T-helper 22 cell (primary cell): ENCODE measurements around the gene GLS.
A peak's percentile ranks its signal among the peaks of the same experiment; 100 is the strongest.

Experiments
- DNase-seq: peaks from one replicate; pipeline ENCODE4 v3.0.0-alpha.2; 2020; ENCODE audit warnings: low read depth

Gene GLS

DNA sequence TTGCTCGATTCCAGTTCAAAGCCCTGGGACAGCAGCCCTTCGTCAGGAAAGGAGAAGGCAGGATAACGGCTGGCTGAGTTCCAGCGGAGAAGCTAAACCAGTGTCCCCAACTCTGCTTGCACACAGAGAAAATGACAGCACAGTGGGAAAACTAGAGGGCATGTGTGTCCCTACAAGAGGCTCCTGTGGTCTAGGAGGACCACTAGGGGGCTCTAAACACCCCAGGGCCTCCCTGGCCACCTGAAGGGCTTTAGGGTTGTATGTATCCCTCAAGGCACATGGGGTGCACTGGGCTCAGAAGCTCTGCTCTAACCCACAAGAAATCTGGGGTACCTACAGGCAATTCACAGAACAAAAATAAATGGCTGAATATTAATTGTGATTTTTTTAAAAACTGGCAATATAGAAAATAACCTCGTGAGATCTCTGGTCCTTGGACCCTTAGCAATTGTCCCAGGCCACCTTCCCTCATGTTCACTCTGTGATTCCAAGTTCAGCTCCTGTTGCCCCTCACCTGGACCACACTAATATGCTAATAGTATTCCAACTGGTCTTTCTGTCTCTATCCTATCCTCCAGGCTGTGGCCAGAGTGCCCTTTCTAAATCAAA, 115.8 kb downstream of the GLS start:
- no peak for DNase-seq

DNA sequence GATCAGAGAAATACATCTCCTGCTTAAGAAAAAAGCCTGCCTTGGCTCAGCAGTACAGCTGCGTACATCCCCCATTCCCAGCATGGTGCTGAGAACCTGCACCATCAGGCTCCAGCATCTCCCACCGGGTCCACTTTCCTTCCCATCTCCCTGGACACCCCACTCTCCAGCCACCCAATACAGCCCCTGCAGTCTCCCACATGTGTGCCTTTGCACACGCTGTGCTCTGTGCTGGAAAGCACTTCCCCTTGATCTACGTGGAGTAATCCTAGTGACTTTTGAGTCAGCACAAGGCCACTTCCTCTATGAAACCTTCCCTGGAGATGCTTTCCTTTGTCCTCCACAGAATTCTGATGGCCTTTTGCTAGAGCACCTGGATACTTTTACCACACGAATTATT, 116.3 kb downstream of the GLS start:
- DNase-seq: no peak

DNA sequence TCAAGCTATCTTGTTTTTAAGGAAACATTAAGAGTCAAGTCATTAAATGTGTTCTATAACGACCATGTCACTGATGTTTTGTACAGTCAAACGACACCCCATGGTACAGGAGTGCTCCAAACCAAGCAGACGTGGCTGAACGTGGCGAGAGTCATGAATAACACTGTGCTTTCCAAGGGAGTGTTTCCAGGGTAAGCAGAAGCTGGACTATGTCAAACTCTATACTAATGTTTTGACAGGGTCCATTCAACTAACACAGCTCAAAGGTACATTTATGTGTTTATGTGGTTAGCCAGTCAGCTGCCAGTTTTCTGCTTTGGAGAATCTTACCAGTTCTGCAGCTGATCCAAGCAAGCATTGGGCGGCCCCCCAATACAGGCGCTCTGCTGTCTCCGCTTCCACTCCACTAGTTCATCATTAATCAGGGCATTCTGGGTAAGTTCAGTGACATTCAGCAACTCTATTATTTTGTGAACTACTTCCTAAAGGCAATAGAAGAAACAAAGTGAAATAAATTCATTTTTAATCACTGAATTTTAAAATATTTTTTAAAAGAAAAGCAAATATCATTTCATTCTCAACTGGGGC, 117.0 kb downstream of the GLS start:
- DNase-seq: no peak

DNA sequence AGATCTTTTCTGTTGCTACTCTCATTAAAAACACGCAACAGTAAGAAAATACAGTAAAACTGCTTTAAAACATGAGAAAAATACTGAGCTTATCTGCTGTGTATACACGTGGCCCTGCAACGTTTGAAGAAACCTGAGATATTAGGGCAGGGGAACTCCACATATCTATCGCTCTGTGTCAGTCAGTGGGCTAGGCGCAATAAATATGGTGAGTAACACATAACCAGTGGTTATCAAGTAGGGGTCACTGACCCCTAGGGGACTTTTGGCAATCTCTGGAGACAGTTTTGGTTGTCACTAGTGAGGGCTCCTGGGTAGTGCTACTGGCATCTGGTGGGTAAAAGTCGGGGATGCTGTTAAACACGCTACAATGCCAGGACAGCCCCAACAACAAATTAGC, 118.4 kb downstream of the GLS start:
- no peak for DNase-seq

DNA sequence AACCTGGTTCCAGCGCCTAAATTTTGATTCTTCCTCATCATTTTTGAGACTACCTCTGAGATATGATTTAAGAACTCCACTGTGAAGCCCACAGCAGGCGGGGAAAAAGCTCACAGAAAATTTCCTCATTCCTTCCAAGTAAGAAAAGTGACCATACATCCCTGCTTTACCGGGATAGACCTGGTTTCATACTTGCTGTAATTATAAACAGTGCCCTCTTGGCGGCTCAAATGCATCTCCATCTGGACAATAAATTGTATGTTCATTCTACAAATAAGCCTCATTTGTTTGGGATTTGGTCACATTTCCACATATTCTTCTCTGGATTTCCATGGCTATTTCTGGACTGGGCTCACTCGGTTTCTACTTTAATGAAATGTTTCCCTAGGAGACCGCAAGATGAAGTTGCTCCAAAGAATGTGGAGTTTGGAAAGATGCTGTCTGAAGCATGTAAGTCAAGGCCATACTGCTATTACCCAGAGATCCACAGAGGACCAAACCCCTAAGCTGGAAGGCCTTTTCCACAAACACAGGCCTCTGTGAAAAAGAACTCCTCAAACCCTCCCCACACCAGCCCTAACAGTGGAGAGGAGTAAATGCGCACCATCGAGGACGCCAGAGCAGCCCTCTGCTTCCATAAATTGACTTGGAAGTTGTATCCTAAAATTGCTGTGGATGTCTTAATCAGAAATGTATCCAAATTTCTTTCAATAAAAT, 119.5 kb downstream of the GLS start:
- no peak for DNase-seq

DNA sequence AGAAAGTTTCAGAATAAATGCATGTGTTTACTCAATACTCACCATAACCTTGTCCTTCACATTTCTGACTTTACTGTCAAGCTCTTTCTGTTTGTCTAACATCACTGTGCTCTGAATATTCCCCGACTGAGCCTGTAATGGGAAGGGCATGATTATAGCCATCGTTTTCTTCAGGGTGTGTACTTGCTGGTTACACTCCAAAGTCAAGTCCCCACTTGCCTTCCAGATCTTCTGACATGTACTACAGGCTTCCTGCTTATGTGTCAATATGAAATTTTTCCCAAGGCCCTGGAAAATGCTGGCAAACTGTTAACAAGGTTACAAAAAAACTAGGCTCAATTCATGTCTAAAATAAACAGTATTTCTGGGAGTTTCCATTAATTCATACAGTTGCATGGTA, 120.4 kb downstream of the GLS start:
- no peak for DNase-seq

DNA sequence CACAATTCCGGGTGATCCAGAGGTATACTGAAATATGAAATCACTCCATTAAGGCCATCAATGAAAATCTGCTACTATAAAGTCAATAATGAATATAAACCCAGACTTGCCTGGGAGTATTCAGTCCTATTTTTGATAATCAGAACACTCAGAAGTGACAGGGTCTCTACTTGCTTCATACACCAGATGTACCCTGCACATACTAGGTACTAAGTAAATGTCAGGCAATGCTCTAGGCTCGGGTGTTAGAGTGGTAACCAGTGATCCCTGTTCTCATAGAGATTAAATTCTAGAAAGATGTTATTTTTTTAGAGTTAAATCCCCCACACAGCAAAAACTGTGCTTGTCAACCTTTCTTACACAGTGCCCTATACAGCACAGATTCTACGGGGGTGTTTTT, 121.0 kb downstream of the GLS start:
- DNase-seq: no peak

DNA sequence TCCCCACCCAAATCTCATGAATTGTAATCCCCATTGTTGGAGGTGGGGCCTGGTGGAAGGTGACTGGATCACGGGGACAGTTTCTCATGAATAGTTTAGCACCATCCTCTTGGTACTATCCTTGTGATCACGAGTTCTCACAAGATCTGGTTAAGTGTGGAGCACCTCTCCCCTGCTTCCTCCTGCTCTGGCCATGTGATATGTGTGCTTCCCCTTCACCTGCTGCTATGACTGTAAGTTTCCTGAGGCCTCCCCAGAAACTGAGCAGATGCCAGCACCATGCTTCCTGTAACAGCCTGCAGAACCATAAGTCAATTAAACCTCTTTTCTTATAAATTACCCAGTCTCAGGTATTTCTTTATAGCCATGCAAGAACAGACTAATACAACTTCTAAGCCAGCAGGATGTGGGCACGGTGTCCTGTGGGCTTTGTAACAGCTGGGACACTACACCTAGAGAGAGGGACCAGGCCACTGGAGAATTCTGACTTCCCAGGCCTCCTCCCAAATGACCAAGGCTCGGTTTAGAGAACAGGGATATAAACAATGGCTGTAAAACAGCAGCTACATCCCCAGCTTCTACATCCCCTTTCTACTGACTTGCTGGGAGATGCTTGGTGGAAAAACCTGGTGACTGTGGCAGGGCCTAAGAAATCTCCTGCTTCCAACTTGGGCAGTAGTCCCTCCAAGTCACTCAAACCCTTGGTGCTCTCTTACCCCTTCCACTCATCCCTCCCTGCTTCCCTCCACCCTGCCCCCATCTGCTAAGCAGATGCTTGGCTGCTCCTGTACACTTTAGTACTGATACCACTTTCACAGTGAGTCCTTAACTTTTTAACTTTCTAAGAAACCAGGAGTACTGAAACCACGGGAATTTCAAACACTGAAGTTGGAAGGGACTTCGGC, 123.0 kb downstream of the GLS start:
- DNase-seq: no peak

DNA sequence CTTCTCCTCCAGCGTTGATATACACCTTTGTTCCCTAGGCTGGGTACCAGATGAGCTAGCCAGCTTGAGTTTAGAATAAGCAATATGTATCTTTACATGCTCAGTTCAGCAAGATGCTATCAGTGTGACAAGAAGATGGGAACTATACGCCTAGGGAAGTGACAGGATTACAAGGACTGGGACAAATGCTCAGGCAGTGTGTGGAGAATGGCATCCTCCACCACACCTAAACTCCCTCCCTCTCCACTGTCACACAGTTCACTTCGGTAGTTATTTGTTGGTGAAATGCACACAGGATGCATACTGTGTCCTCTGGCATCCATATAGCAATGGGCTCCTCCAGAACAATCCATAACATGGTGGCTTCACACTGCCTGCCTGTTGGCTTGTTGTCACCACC, 125.7 kb downstream of the GLS start:
- no peak for DNase-seq

DNA sequence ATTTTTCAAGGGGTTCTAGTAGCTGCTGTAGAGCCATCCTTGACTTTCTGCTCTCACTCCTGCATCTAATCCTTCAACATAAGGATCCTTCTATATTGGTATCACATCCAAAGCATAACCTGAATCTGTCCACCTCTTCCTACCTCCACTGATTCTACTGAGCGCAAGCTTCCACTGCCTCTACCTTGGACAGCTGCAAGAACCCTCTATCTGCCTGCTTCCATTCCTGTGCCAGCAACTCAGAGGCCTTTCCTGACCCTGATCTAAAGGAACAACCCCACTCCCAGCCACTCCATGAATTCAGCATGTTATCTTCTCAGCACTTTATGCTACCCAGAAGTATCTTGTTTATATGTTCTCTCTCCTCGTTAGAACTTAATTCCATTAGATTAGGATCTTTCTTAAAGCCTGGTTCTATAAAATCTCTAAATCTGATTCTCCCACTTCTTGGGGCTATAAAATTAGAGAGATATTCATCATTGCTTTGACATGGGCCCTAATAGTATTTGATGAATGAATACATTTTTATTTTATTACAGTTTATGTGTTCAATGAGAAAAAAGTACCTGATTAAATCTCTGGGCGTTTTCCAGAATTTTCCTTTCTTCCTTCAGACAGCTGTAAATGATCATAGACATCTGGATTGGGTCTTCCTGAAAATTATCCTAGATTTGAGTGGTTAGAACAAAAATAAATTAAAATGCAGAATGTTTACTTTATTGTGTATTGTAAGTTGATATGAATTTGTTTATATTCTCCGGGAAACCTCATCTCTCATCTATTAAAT, 126.6 kb downstream of the GLS start:
- no peak for DNase-seq

DNA sequence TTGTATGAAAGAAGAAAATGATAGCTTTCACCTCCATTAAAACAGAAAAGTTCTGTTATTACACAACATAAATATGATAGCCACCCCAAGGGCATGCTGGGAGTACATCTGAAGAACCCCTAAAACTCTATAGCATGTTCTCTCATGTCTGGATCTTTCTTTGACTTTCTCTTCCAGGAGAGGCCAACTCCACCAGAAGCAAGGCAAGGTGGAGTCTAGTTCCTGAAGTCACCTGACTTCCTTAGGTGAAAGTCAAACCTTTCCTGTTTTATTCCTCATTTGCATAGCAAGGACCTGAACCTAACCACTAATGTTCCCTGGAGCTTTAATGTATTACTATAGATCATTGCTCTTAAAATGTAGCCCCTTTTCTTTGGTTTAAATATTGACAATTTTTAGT, 127.7 kb downstream of the GLS start:
- no peak for DNase-seq

DNA sequence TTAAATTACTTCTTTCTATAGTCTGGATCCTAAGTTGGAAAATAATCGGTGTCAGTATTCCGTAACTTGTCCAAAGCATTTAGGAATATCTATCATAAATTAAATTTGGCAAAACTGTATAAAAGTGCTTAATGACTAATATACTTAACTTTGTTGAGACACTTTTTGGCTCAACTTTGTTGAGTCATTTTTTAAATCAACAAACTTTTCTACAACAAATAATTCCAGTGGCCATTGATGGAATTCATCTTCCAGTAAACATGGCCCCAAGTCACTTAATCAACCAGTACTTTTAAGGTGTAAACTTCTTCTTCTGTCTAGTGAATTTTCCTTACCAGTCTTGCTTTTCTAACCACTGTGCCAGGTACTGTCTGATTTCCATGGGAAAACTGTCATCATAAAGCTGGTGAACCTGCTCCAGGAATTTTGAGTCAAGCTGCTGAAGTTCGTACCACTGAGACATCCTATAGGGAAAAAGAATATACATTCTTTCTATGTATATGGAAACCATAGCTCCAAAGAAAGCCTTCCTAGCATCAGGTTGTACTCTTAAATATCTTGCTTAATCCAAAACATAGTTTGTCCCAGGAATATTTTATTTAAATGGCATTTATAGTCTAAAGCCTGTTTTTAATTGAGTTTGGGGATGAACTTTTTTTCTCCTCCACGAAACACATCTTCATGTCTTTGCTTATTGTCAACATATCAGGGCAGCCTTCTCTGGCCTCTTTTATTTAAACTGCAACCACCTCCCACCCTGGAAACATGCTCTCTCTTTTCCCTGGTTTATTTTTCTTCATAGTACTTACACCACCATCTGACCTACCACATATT, 129.1 kb downstream of the GLS start:
- DNase-seq: no peak

DNA sequence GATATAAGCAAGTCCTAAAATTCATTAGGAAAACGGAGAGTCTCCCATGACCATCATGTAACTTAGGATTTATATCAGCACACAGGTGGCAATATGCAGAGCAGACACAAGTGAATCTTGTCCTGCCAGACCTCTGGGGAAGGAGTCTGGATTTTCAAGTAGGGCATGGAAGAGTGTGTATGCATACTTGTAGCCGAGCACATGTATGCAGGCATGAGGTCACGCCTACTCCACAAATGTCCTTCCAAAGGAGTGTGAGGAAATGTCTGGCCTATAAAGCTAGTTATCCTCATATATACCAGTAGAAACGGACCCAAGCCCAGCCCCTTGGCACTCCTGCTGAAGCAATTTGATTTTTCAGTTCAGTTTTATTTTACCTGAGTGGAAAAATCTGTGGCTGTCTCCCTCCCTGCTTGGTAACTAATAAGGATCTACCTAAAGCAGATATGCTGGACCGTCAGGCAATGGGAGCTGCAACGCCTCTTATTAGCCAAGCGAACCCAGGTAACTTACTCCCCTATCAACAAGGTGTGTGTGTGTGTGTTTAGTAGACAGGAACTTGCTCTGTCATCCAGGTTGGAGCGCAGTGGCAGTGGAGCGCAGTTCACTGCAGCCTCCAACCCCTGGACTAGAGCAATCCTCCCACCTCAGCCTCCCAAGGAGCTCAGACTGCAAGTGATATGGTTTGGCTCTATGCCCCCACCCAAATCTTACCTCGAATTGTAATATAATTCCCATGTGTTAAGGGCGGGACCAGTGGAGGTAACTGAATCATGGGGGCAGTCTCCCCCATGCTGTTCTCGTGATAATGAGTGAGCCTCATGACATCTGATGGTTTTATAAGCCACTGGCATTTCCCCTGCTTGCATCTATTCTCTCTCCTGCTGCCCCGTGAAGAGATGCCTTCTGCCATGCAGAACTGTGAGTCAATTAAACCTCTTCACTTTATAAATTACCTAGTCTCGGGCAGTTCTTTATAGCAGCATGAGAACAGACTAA, 130.6 kb downstream of the GLS start:
- no peak for DNase-seq

DNA sequence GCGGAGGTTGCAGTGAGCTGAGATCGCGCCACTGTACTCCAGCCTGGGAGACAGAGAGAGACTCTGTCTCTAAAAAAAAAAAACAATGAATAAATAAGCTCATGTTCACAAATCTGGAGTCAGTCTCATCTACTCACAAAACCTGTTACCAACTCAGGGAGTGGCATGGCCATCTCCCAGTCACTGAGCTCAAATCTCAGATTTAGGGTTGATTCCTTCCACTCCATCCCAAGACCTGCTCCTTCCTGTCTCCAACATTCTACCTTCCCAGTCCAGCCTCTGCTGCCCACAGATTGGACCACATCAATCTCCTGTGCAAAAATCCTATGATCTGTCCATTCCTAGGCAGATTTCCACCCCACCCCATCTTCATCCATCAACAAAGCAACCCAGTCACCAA, 131.7 kb downstream of the GLS start:
- no peak for DNase-seq

DNA sequence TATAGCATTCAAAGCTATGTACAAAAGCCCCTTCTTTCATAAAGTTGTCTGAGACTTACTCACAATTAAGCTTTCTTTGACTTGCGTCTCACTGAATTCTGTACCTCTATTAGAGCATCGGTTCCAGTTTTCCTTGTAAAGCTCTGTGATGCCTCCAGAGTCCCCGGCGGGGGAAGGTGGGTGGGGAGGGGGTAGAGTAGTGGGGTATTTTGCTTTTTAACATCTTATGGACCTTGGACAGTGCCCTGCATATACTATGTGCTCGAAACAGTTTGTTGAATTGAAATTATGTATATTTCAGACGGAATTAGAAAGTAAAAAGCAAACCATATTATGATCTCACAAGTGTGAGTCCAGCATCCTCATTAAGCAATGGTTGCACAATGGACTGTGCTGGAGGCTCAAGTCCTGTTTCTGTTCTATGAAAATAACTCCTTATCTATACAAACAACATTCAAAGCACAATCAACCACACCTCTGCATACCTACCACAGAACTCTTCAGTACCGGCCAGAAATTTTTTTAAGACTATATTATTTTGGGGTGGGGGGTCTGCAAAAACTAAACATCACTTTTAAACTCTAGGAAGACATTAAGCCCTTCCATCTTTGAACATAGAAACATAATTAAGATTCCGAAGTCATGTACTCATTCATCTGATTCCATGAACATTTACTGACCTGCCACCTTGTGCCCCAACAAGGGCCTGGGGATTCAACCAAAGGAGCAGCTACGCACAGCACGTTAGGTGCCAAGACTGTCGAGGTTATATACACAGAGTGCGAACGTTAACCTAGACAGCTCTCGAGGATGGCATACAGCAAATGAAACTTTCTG, 132.4 kb downstream of the GLS start:
- no peak for DNase-seq

DNA sequence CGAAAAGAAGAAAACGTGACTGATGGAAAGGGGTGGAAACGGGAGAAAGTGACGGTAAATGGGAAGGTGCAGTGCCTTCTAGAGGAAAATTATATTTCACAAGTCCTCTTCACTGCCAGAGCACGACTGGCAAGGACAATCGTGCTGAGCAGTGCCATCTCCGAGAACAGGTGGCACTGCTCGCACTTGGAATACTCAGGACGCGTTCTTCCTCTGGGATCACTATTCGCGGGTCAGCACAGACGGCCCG, 133.0 kb downstream of the GLS start:
- no peak for DNase-seq

DNA sequence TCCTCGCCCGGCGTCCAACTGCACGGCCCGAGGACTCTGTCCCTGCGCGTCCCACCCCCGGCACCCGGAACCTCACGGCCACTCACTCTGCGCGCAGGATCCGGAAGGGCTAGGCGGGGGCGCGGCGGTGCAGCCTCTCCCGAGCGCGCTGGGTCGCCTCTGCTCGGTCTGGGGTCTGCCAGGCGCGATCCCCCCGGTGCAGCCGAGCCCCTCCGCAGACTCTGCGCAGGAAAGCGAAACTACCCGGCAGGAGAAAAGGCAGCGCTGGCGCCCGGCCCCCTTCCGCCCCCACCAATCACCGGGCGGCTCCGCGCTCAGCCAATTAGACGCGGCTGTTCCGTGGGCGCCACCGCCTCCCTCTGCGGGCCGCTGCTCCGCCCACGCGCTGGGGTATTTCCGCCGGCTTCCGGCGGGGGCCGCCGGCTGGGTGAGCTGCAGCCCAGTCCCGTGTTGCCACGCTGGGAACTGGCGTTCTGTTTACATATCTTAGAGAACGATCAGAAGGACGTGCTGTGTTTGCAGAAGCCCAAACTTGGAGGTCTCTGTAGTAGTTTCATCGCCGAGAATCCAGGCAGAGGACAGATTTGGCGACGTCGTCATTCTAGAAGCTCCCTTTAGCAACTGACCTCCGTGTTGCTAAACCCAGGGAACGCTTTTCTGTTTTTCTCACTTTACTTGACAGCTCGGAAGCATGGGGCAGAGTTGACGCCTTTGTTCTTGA, 133.5 kb downstream of the GLS start, which contains the start of gene STAT1:
Gene STAT1, minus strand, starts transcription at position 240 of the 721 bp plus-strand sequence. CDS start 4,168 bp downstream, outside the sequence.
- DNase-seq: peak; percentile 87

DNA sequence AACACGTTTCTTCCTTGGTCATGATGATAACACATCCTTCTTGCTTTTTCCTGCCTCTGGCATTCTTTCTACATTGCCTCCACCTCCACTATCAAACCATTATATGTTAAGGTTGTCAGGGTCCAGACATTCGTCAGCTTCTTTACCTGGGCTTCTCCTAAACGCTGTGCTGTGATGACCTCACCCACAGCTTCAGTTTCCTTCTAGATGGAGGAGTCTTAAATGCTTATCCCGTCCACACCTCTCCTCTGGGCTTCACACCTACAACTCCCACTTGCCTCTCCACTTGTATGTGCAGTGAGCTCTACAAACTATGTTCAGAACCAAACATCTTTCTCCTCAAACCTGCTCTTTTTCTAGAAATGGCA, 134.0 kb downstream of the GLS start:
- DNase-seq: no peak
